IMR-90 (cell line): ENCODE measurements around the gene PRELID1. TPM values are rescaled to one million over a fixed set of nuclear protein-coding genes. Genes with fewer than 3 reads are reported as not detected.

Experiments
- ATAC-seq: fragments of 200-7000 bp; cut with Tn5 transposase; 2 replicates; pipeline ENCODE4 v1.9.1; 2020; ENCODE audit warnings: low read depth, mild to moderate bottlenecking, moderate library complexity
- BruUV-seq: library from RNA; stranded (reverse); fragments of 400-500 nt; replicated peaks from 2 replicates; lab custom pipeline; 2021; lab: Mats Ljungman, UMichigan
- CTCF ChIA-PET: fragments of 300-600 bp; formaldehyde crosslinking; extraction: SDS; loops from one replicate; lab custom pipeline; 2021; ENCODE audit warnings: antibody characterized with exemption; lab: Yijun Ruan, JAX
- POLR2A ChIA-PET: fragments of 300-600 bp; sonication (Branson Sonifier 250); formaldehyde crosslinking; loops from one replicate; lab custom pipeline; 2022; ENCODE audit warnings: antibody characterized with exemption; ENCODE audit not compliant: unreplicated experiment; lab: Charles Lee
- DNase-seq: peaks from one replicate; pipeline ENCODE4 v3.0.0; 2013
- H2AFZ ChIP-seq: replicated peaks from 2 replicates; pipeline ENCODE3; 2013; ENCODE audit warnings: low read length, mild to moderate bottlenecking; ENCODE audit not compliant: poor library complexity
- H2AK5ac ChIP-seq: 2 replicates; pipeline ENCODE4 v1.6.1; 2013; ENCODE audit warnings: low read depth, low read length, inconsistent platforms
- H2AK9ac ChIP-seq: replicated peaks from 2 replicates; pipeline ENCODE3; 2013; ENCODE audit warnings: mild to moderate bottlenecking, low read depth, low read length, moderate library complexity; ENCODE audit not compliant: poor library complexity
- H2BK120ac ChIP-seq: 2 replicates; pipeline ENCODE4 v1.6.1; 2013; ENCODE audit warnings: low read depth, low read length, inconsistent platforms
- H2BK15ac ChIP-seq: 3 replicates; pipeline ENCODE4 v1.6.1; 2013; ENCODE audit warnings: low read depth, low read length, inconsistent platforms
- H2BK20ac ChIP-seq: 2 replicates; pipeline ENCODE4 v1.6.1; 2013; ENCODE audit warnings: low read depth, mild to moderate bottlenecking, inconsistent platforms, low read length, moderate library complexity
- H2BK5ac ChIP-seq: 2 replicates; pipeline ENCODE4 v1.6.1; 2013; ENCODE audit warnings: mild to moderate bottlenecking, low read depth, low read length, inconsistent platforms; ENCODE audit not compliant: poor library complexity, severe bottlenecking
- H3K14ac ChIP-seq: replicated peaks from 2 replicates; pipeline ENCODE4 v1.6.1; 2013; ENCODE audit warnings: low read depth, low read length, inconsistent platforms
- H3K18ac ChIP-seq: 2 replicates; pipeline ENCODE4 v1.6.1; 2013; ENCODE audit warnings: low read depth, low read length, control low read depth
- H3K23ac ChIP-seq: 2 replicates; pipeline ENCODE4 v1.6.1; 2013; ENCODE audit warnings: low read depth, low read length, inconsistent platforms
- H3K27ac ChIP-seq: 2 replicates; pipeline ENCODE4 v1.5.1; 2013; ENCODE audit warnings: mild to moderate bottlenecking, control low read depth, low read length; ENCODE audit not compliant: insufficient read depth
- H3K27me3 ChIP-seq: 2 replicates; pipeline ENCODE4 v1.6.1; 2013; ENCODE audit warnings: low read length; ENCODE audit not compliant: control insufficient read depth, insufficient read depth
- H3K36me3 ChIP-seq: 2 replicates; pipeline ENCODE4 v1.6.1; 2013; ENCODE audit warnings: low read length, mixed read lengths; ENCODE audit not compliant: control insufficient read depth, insufficient read depth
- H3K4ac ChIP-seq: 2 replicates; pipeline ENCODE4 v1.6.1; 2013; ENCODE audit warnings: low read depth, low read length, inconsistent platforms
- H3K4me1 ChIP-seq: 2 replicates; pipeline ENCODE4 v1.6.1; 2013; ENCODE audit warnings: low read length, mixed read lengths; ENCODE audit not compliant: control insufficient read depth, insufficient read depth
- H3K4me2 ChIP-seq: 2 replicates; pipeline ENCODE4 v1.6.1; 2013; ENCODE audit warnings: low read depth, mild to moderate bottlenecking, control low read depth, low read length, moderate library complexity
- H3K4me3 ChIP-seq: 2 replicates; pipeline ENCODE4 v1.5.1; 2013; ENCODE audit warnings: low read depth, mild to moderate bottlenecking, control low read depth, low read length, moderate library complexity; ENCODE audit not compliant: insufficient read depth
- H3K56ac ChIP-seq: 2 replicates; pipeline ENCODE4 v1.6.1; 2013; ENCODE audit warnings: low read length, inconsistent platforms; ENCODE audit not compliant: insufficient read depth; ENCODE audit errors: extremely low read depth
- H3K79me1 ChIP-seq, 2 experiments: 2 replicates each; pipeline ENCODE4 v1.6.1; 2013; ENCODE audit warnings: low read length in 2 of 2, inconsistent platforms in 1 of 2, low read depth in 1 of 2
- H3K9ac ChIP-seq: 2 replicates; pipeline ENCODE4 v1.6.1; 2013; ENCODE audit warnings: low read depth, low read length, control low read depth
- H3K9me1 ChIP-seq: 2 replicates; pipeline ENCODE4 v1.6.1; 2013; ENCODE audit warnings: low read length, inconsistent platforms; ENCODE audit not compliant: insufficient read depth
- H3K9me3 ChIP-seq: 2 replicates; pipeline ENCODE4 v1.6.1; 2013; ENCODE audit warnings: low read length; ENCODE audit not compliant: control insufficient read depth, insufficient read depth
- H4K20me1 ChIP-seq: 2 replicates; pipeline ENCODE4 v1.6.1; 2013; ENCODE audit warnings: low read length, inconsistent platforms; ENCODE audit not compliant: insufficient read depth
- H4K5ac ChIP-seq: 2 replicates; pipeline ENCODE4 v1.6.1; 2013; ENCODE audit warnings: mild to moderate bottlenecking, low read depth, low read length, control low read depth
- H4K8ac ChIP-seq, 2 experiments: 2 replicates each; pipeline ENCODE4 v1.6.1; 2013; ENCODE audit warnings: low read depth in 2 of 2, low read length in 2 of 2, control low read depth in 1 of 2, inconsistent platforms in 1 of 2
- H4K91ac ChIP-seq: 2 replicates; pipeline ENCODE4 v1.6.1; 2013; ENCODE audit warnings: low read depth, low read length, inconsistent platforms; ENCODE audit not compliant: insufficient read depth
- BHLHE40 ChIP-seq: fragments of 150-350 bp; IDR thresholded peaks from 2 replicates; pipeline ENCODE4 v1.6.1; 2016; ENCODE audit warnings: mild to moderate bottlenecking, low read depth, low read length
- CEBPB ChIP-seq: IDR thresholded peaks from 2 replicates; pipeline ENCODE4 v1.6.1; 2012; ENCODE audit warnings: low read depth, low read length, improper control_type of control experiment
- CHD1 ChIP-seq: IDR thresholded peaks from 2 replicates; pipeline ENCODE4 v1.6.1; 2012; ENCODE audit warnings: low read depth, low read length, improper control_type of control experiment
- CTCF ChIP-seq: conservative IDR thresholded peaks from 2 replicates; pipeline ENCODE4 v1.5.1; 2012; ENCODE audit warnings: mild to moderate bottlenecking, low read depth, low read length, improper control_type of control experiment
- ELK1 ChIP-seq: fragments of 150-350 bp; IDR thresholded peaks from 2 replicates; pipeline ENCODE4 v1.6.1; 2016; ENCODE audit warnings: low read depth, mild to moderate bottlenecking, low read length, moderate library complexity, borderline replicate concordance
- FOS ChIP-seq: fragments of 150-350 bp; IDR thresholded peaks from 2 replicates; pipeline ENCODE4 v1.6.1; 2016; ENCODE audit warnings: low read depth, low read length
- MAFK ChIP-seq: IDR thresholded peaks from 2 replicates; pipeline ENCODE4 v1.6.1; 2012; ENCODE audit warnings: low read depth, low read length, improper control_type of control experiment
- MAZ ChIP-seq: IDR thresholded peaks from 2 replicates; pipeline ENCODE4 v1.6.1; 2012; ENCODE audit warnings: low read depth, mild to moderate bottlenecking, low read length, improper control_type of control experiment, moderate library complexity, borderline replicate concordance
- MXI1 ChIP-seq: IDR thresholded peaks from 2 replicates; pipeline ENCODE4 v1.6.1; 2012; ENCODE audit warnings: low read depth, mild to moderate bottlenecking, low read length, moderate library complexity, borderline replicate concordance
- NFE2L2 ChIP-seq: fragments of 150-350 bp; IDR thresholded peaks from 2 replicates; pipeline ENCODE4 v1.6.1; 2016; ENCODE audit warnings: low read depth, mild to moderate bottlenecking, low read length
- POLR2A ChIP-seq: IDR thresholded peaks from 2 replicates; pipeline ENCODE4 v1.6.1; 2012; ENCODE audit warnings: mild to moderate bottlenecking, low read depth, low read length
- RAD21 ChIP-seq: IDR thresholded peaks from 2 replicates; pipeline ENCODE4 v1.6.1; 2012; ENCODE audit warnings: low read length, improper control_type of control experiment
- RCOR1 ChIP-seq: IDR thresholded peaks from 2 replicates; pipeline ENCODE4 v1.6.1; 2012; ENCODE audit warnings: mild to moderate bottlenecking, low read length, improper control_type of control experiment; ENCODE audit not compliant: insufficient replicate concordance
- RFX5 ChIP-seq: IDR thresholded peaks from 2 replicates; pipeline ENCODE4 v1.8.0; 2012; ENCODE audit warnings: low read depth, mild to moderate bottlenecking, low read length, moderate library complexity
- SMC3 ChIP-seq: fragments of 150-350 bp; IDR thresholded peaks from 2 replicates; pipeline ENCODE4 v1.6.1; 2016; ENCODE audit warnings: low read depth, mild to moderate bottlenecking, antibody characterized with exemption, low read length, moderate library complexity
- USF2 ChIP-seq: fragments of 150-350 bp; IDR thresholded peaks from 2 replicates; pipeline ENCODE4 v1.6.1; 2017; ENCODE audit warnings: mild to moderate bottlenecking, antibody characterized with exemption, low read length, low read depth
- WGBS, 2 experiments: methylation state at CpG; one replicate each; pipeline versions ENCODE4 v1.1.5 to v1.1.7; 2013; ENCODE audit warnings: missing lambda C conversion rate in 2 of 2; ENCODE audit not compliant: insufficient read length in 1 of 2; ENCODE audit errors: extremely low coverage in 2 of 2; 5-methylcytosine and 5-hydroxymethylcytosine counted together
- dilution Hi-C: fragments of 300-500 bp; cut with HindIII; formaldehyde crosslinking; loops from one replicate; pipeline ENCODE4 v1.14.3; 2018; ENCODE audit warnings: low sequenced_read_pairs; ENCODE audit not compliant: unreplicated experiment
- in situ Hi-C: fragments of 300-500 bp; cut with MboI; formaldehyde crosslinking; loops from 3 replicates; pipeline ENCODE4 v1.14.3; 2019; ENCODE audit warnings: low sequenced_read_pairs, inconsistent platforms, mixed read lengths
- intact Hi-C: fragments of 100-400 bp; cut with micrococcal nuclease; formaldehyde crosslinking; loops from 2 replicates; pipeline ENCODE4 v1.10.0; 2022
- polyA plus RNA-seq, 3 experiments: library from polyadenylated mRNA; depleted of rRNA; stranded (reverse); fragments of >200 nt; gene quantifications; 2 replicates each; pipeline ENCODE4 v1.2.3, GENCODE V29; 2012; ENCODE audit warnings: low replicate concordance in 1 of 3
- total RNA-seq: library from RNA; depleted of rRNA; stranded (reverse); fragments of >200 nt; gene quantifications from 2 replicates; pipeline ENCODE4 v1.2.3, GENCODE V29; 2012

Gene PRELID1
- total and polyA plus RNA-seq, 2 of the 4 experiments (the other 2 are of a cell fraction): 116 to 239 TPM

- WGBS, 2 experiments: no CpG with 5 or more reads among the region's 5 CpGs
- no peak overlapping the region for H3K4me2 ChIP-seq
- intact Hi-C loops (no loop called here), dilution Hi-C loops (no loop called here), in situ Hi-C loops (no loop called here)
- H3K56ac ChIP-seq: no peak overlapping the region
- 0 out of 2 replicates have a peak, but pooled peaks cover 4% of the 10 kb centered on the region for H3K9me1 ChIP-seq
- H4K91ac ChIP-seq: no peak overlapping the region
- ChIA-PET POLR2A (interaction anchor here (0.6 kb wide), 1 partner anchor 924 kb away, joined by 3 read pairs; no protein-coding TSS in a partner anchor), CTCF (no interaction called here)
- ATAC-seq: no peak
- H4K20me1 ChIP-seq: no peaks in the 10 kb centered on the region
- no peak overlapping the region for H3K23ac ChIP-seq
- peaks cover 11 to 21% of the 10 kb centered on the region in 2 experiments; a peak in 3 of 4 replicates for H3K79me1 ChIP-seq
- no peak overlapping the region for H3K4ac ChIP-seq
- H3K36me3 ChIP-seq: peaks cover 44% of the 10 kb centered on the region
- no TSS peak for BruUV-seq
- no peak overlapping the region for H2BK5ac ChIP-seq
- H3K27ac ChIP-seq: no peak overlapping the region
- no peak overlapping the region for H4K8ac ChIP-seq
- H2AK5ac ChIP-seq: no peak overlapping the region
- H3K14ac ChIP-seq: no peak overlapping the region
- H3K4me1 ChIP-seq: no peaks in the 10 kb centered on the region
- H3K9me3 ChIP-seq: no peaks in the 10 kb centered on the region
- no peaks in the 10 kb centered on the region for H3K27me3 ChIP-seq
- no peak overlapping the region for H3K4me3 ChIP-seq
- DNase-seq: no peak
- no peak overlapping the region for H3K18ac ChIP-seq
- H2BK20ac ChIP-seq: no peak overlapping the region
- no peak overlapping the region for H2BK120ac ChIP-seq
- TF ChIP-seq NFE2L2 (no peak), RFX5 (no peak), RCOR1 (no peak), USF2 (no peak), MAFK (no peak), RAD21 (no peak), FOS (no peak), ELK1 (no peak), CTCF (no peak), CHD1 (no peak), SMC3 (no peak), CEBPB (no peak), BHLHE40 (no peak), MXI1 (no peak), MAZ (no peak), POLR2A (no peak)
- H2BK15ac ChIP-seq: no peak overlapping the region
- no peak overlapping the region for H2AFZ ChIP-seq
- H3K9ac ChIP-seq: no peak overlapping the region
- H2AK9ac ChIP-seq: no peak overlapping the region
- no peak overlapping the region for H4K5ac ChIP-seq
Measured at GRCh38 chr5:177256296-177256695, 47.3 kb upstream of the PRELID1 start.
